Sigmoid colon (tissue), 7 donors: ENCODE measurements around the gene DEFB113. TPM values are rescaled to one million over a fixed set of nuclear protein-coding genes. Genes with fewer than 3 reads are reported as not detected.

ENCODE experiments used
- DNase-seq: peaks from one replicate; pipeline ENCODE4 v3.0.0-alpha.2; 2019
- H3K27ac ChIP-seq, 4 donors: fragments of 200-600 bp; sonication (generic); one replicate each; pipeline ENCODE4 v1.5.1; 2016 to 2019; ENCODE audit warnings: mild to moderate bottlenecking in 1 of 4
- H3K27me3 ChIP-seq, 3 donors: fragments of 200-600 bp; sonication (generic); one replicate each; pipeline ENCODE4 v1.5.1; 2019; ENCODE audit warnings: mild to moderate bottlenecking in 1 of 3
- H3K36me3 ChIP-seq, 4 donors: fragments of 200-600 bp; sonication (generic); one replicate each; pipeline ENCODE4 v1.5.1; 2016 to 2019
- H3K4me1 ChIP-seq, 4 donors: fragments of 200-600 bp; sonication (generic); one replicate each; pipeline ENCODE4 v1.5.1; 2017 to 2019
- H3K4me3 ChIP-seq, 4 donors: fragments of 200-600 bp; sonication (generic); one replicate each; pipeline ENCODE4 v1.5.1; 2017 to 2019; ENCODE audit warnings: mild to moderate bottlenecking in 2 of 4, moderate library complexity in 1 of 4
- H3K9me3 ChIP-seq, 4 donors: fragments of 200-600 bp in 3 of 4; sonication (generic) in 3 of 4; one replicate each; pipeline versions ENCODE4 v1.5.1 to v1.6.1; 2013 to 2019
- CTCF ChIP-seq, 4 experiments: fragments of 450-650 bp in 3 of 4; fragments of 200-600 bp in 1 of 4; IDR thresholded peaks; one replicate each; pipeline ENCODE4 v1.5.1; 2016 to 2019; ENCODE audit warnings: antibody characterized with exemption in 4 of 4, mild to moderate bottlenecking in 3 of 4, moderate library complexity in 2 of 4
- EP300 ChIP-seq, 4 donors: sonication (generic); formaldehyde crosslinking; IDR thresholded peaks; one replicate each; pipeline ENCODE4 v1.6.1; 2017; ENCODE audit warnings: antibody characterized with exemption in 4 of 4
- POLR2A ChIP-seq, 2 donors: fragments of 450-650 bp; IDR thresholded peaks; one replicate each; pipeline ENCODE4 v1.6.1; 2016; ENCODE audit warnings: antibody characterized with exemption in 2 of 2, mild to moderate bottlenecking in 2 of 2, moderate library complexity in 2 of 2
- POLR2AphosphoS5 ChIP-seq, 4 donors: sonication (generic); formaldehyde crosslinking; IDR thresholded peaks; one replicate each; pipeline ENCODE4 v1.6.1; 2017; ENCODE audit warnings: antibody characterized with exemption in 4 of 4
- WGBS, 2 donors: extraction: QIAGEN DNeasy Blood & Tissue Kit; methylation state at CpG; one replicate each; pipeline ENCODE4 v1.1.7; 2013; 5-methylcytosine and 5-hydroxymethylcytosine counted together
- intact Hi-C: fragments of 100-400 bp; cut with DNase I; formaldehyde crosslinking; loops from one replicate; pipeline ENCODE4 v1.15.1; 2023
- polyA plus RNA-seq, 3 donors: library from polyadenylated mRNA; stranded (reverse); fragments of 200-250 nt; gene quantifications; one replicate each; pipeline ENCODE4 v1.2.3, GENCODE V29; 2013
- total RNA-seq, 4 donors: library from RNA; depleted of rRNA; stranded (reverse); fragments of >200 nt; gene quantifications; one replicate each; pipeline ENCODE4 v1.1.0, GENCODE V29; 2016
- donor health status: healthy with polysubstance abuse.
- donor health status: Bipolar disorder and iron deficiency.
- donor health status: healthy.

Gene DEFB113
- total and polyA plus RNA-seq, 7 donors, result not detected

DNA sequence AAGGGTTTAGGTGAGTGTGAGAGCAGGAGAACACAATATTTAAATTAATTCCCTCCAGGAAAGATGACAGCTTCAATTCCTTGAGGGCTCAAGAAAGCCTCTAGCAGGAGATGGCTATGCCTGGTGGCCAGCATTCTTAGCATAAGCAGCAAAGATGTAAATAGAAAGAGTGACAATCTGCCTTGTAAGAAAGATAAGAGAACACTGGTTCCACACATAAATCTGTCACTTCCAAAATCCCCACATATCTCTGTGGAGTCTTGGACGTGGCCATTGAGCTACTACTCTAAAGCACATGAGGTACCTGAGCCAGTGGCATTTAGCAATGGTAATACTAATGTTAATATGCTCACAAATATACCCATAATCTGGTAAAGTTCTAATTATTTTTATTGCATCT lies 34.7 kb downstream of the DEFB113 start:
- intact Hi-C loops, result no loop called here
- no peaks in the 10 kb centered on the region for H3K27me3 ChIP-seq
- no peaks in the 10 kb centered on the region for H3K36me3 ChIP-seq
- 56 to 70% methylated on average over 1 of the region's 1 CpG for WGBS, 2 donors
- no peak for TF ChIP-seq EP300 (IDR thresholded peaks at IDR 0.05)
- TF ChIP-seq POLR2AphosphoS5 (IDR thresholded peaks at IDR 0.05), result no peak
- TF ChIP-seq CTCF (IDR thresholded peaks at IDR 0.05), result no peak
- no peak for TF ChIP-seq POLR2A (IDR thresholded peaks at IDR 0.05)
- no peaks in the 10 kb centered on the region for H3K9me3 ChIP-seq
- H3K27ac ChIP-seq, result no peak overlapping the region
- no peak overlapping the region for H3K4me3 ChIP-seq
- no peak for DNase-seq
- H3K4me1 ChIP-seq, result no peaks in the 10 kb centered on the region

DNA sequence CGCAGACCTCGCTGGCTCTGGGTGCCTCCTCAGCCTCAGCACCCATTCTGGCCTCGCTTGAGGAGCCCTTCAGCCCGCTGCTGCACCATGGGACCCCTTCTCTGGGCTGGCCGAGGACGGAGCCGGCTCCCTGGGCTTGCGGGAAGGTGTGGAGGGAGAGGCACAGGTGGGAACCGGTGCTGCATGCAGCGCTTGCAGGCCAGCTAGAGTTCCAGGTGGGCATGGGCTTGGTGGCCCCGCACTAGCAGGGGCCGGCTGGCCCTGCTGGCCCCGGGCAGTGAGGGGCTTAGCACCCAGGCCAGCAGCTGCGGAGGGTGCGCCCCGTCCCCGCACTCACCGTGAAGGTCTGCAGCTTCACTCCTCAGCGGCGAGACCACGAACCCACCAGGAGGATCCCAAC lies 35.9 kb downstream of the DEFB113 start:
- intact Hi-C loops, result no loop called here
- TF ChIP-seq POLR2AphosphoS5 (IDR thresholded peaks at IDR 0.05) (no peak), POLR2A (IDR thresholded peaks at IDR 0.05) (no peak)
- H3K27me3 ChIP-seq, result no peaks in the 10 kb centered on the region
- WGBS, 2 donors, result 91 to 93% methylated on average over 21 of the region's 21 CpGs
- no peak for DNase-seq
- no peaks in the 10 kb centered on the region for H3K9me3 ChIP-seq
- H3K4me3 ChIP-seq, result no peak overlapping the region
- H3K4me1 ChIP-seq, result no peaks in the 10 kb centered on the region
- H3K36me3 ChIP-seq, result no peaks in the 10 kb centered on the region
- no peak overlapping the region for H3K27ac ChIP-seq

DNA sequence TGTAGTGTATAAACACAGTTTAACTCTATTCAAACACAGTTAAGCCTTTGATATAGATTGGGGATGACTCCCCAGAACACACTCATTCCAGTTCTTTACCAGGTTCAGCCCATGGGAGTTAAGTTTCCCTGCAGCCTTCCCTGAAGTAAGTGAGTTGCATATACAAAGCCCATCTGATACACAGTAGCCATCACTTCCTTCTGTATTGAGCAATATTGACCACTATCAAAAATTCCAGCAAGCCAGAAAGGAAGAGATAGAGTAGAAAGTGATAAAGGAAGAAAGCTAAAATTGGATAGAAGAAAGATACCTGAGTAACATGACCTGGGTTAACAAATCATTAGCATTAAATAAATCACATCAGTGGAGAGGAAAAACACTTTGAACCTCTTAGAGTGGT lies 40.1 kb downstream of the DEFB113 start:
- DNase-seq, result no peak
- no peak overlapping the region for H3K27ac ChIP-seq
- no peaks in the 10 kb centered on the region for H3K9me3 ChIP-seq
- H3K36me3 ChIP-seq, result no peaks in the 10 kb centered on the region
- no peaks in the 10 kb centered on the region for H3K27me3 ChIP-seq
- TF ChIP-seq POLR2A (IDR thresholded peaks at IDR 0.05) (no peak), EP300 (IDR thresholded peaks at IDR 0.05) (no peak), CTCF (IDR thresholded peaks at IDR 0.05) (no peak), POLR2AphosphoS5 (IDR thresholded peaks at IDR 0.05) (no peak)
- intact Hi-C loops, result no loop called here
- no peak overlapping the region for H3K4me3 ChIP-seq
- H3K4me1 ChIP-seq, result no peaks in the 10 kb centered on the region

DNA sequence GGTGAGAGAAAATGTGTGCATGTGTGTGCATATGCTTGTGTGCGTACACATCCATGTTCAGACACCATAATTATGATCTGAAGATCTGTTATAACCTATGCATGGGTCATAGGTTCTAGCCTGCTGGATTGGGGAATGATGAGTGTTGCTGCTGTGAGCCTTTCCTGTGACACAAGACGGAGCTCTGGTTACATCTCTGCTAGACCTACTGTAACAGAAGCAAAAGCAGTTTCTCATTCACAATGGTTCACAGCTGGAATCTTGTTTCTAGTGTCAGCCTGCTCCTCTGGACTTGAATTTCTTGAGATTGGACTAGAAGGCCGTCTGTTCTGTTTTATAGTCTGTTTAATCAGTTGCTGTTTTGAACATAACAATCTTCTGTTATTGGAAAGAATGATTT lies 45.6 kb downstream of the DEFB113 start:
- H3K36me3 ChIP-seq, result no peaks in the 10 kb centered on the region
- TF ChIP-seq POLR2A (IDR thresholded peaks at IDR 0.05), result no peak
- no peak for TF ChIP-seq CTCF (IDR thresholded peaks at IDR 0.05)
- no peak for TF ChIP-seq POLR2AphosphoS5 (IDR thresholded peaks at IDR 0.05)
- TF ChIP-seq EP300 (IDR thresholded peaks at IDR 0.05), result no peak

DNA sequence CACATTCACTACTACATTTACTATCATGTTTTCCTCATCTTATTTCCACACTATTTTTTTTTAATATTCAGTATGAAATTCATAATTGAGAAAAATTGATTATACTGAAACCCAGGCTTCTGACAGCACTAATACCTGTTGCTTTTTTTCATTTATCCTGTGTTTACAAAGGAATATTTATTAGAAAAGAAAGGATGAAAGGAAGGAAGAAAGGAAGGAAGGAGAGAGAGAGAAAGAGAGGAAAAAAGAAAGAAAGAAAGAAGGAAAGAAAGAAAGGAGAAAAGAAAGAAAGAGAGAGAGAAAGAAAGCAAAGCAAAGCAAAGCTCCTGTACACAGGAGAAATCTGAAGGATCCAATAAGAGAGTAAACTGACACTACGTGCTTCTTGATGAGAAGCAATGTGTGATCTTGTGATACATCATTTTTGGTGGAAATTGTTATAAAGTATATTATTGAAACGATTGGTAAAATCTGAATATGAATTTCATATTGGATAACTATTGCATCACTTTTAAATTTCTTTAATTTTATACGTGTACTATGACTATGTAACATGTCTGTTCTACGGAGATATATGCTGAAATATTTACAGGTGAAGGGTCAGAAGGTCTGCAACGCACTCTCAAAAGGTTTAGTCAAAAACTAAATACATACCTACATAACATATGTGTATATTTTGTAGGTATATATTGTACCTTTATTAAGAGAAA lies 49.3 kb downstream of the DEFB113 start:
- Histone ChIP-seq H3K27me3 (no peaks in the 10 kb centered on the region), H3K9me3 (no peaks in the 10 kb centered on the region), H3K4me3 (no peak overlapping the region), H3K36me3 (no peaks in the 10 kb centered on the region), H3K4me1 (peaks cover 0 to 8% (median 2%) of the 10 kb centered on the region in 4 donors), H3K27ac (no peak overlapping the region)
- intact Hi-C loops, result no loop called here
- 77 to 89% methylated on average over 5 of the region's 5 CpGs for WGBS, 2 donors
- no peak for TF ChIP-seq CTCF (IDR thresholded peaks at IDR 0.05)
- TF ChIP-seq POLR2AphosphoS5 (IDR thresholded peaks at IDR 0.05), result no peak
- TF ChIP-seq EP300 (IDR thresholded peaks at IDR 0.05), result no peak
- TF ChIP-seq POLR2A (IDR thresholded peaks at IDR 0.05), result no peak
- no peak for DNase-seq

More for the DNA sequence above, 45.6 kb downstream of the DEFB113 start:
- Histone ChIP-seq H3K27me3 (no peaks in the 10 kb centered on the region), H3K4me1 (no peaks in the 10 kb centered on the region), H3K4me3 (no peak overlapping the region), H3K27ac (no peak overlapping the region), H3K9me3 (no peaks in the 10 kb centered on the region)
- no peak for DNase-seq
- intact Hi-C loops, result no loop called here
- 52 to 63% methylated on average over 3 of the region's 3 CpGs for WGBS, 2 donors
